PC-9 (cell line): ENCODE data around the gene MAPKBP1. TPM values are rescaled to one million over a fixed set of nuclear protein-coding genes. Genes with fewer than 3 reads are reported as not detected.

Source experiments
- BruUV-seq: library from RNA; stranded (reverse); fragments of 400-500 nt; replicated peaks from 2 replicates; lab custom pipeline; 2021; lab: Mats Ljungman, UMichigan
- CTCF ChIA-PET: fragments of 300-600 bp; sonication (Branson Sonifier 250); formaldehyde crosslinking; loops from one replicate; lab custom pipeline; 2022; ENCODE audit warnings: antibody characterized with exemption; lab: Charles Lee
- POLR2A ChIA-PET: fragments of 300-600 bp; sonication (Branson Sonifier 250); formaldehyde crosslinking; loops from one replicate; lab custom pipeline; 2022; ENCODE audit warnings: antibody characterized with exemption; ENCODE audit not compliant: unreplicated experiment; lab: Charles Lee
- DNase-seq, 2 experiments: peaks; one replicate each; pipeline versions ENCODE4 v3.0.0 to v3.0.0-alpha.2; 2015 to 2022; ENCODE audit warnings: mixed read lengths in 1 of 2
- H2AFZ ChIP-seq: fragments of 200-600 bp; sonication (generic); 2 replicates; pipeline ENCODE4 v1.8.1; 2017; ENCODE audit warnings: antibody characterized with exemption
- H3F3A ChIP-seq: fragments of 200-600 bp; sonication (generic); 2 replicates; pipeline ENCODE4 v1.8.1; 2017; ENCODE audit warnings: antibody characterized with exemption, mild to moderate bottlenecking, low read depth; ENCODE audit not compliant: insufficient read depth
- H3K27ac ChIP-seq: fragments of 200-600 bp; sonication (generic); 2 replicates; pipeline ENCODE4 v1.6.1; 2016; ENCODE audit warnings: mixed run types
- H3K27me3 ChIP-seq: fragments of 200-600 bp; sonication (generic); 2 replicates; pipeline ENCODE4 v1.6.1; 2016; ENCODE audit warnings: low read depth, mixed run types; ENCODE audit not compliant: insufficient read depth
- H3K36me3 ChIP-seq: fragments of 200-600 bp; sonication (generic); 2 replicates; pipeline ENCODE4 v1.6.1; 2016; ENCODE audit warnings: low read depth, mixed run types
- H3K4me1 ChIP-seq: fragments of 200-600 bp; sonication (generic); replicated peaks from 2 replicates; pipeline ENCODE4 v1.6.1; 2016; ENCODE audit warnings: mixed run types; ENCODE audit not compliant: insufficient read depth
- H3K4me2 ChIP-seq: fragments of 200-600 bp; sonication (generic); 2 replicates; pipeline ENCODE4 v1.6.1; 2017; ENCODE audit warnings: mixed run types
- H3K4me3 ChIP-seq: fragments of 200-600 bp; sonication (generic); 2 replicates; pipeline ENCODE4 v1.6.1; 2016; ENCODE audit warnings: mixed run types
- H3K79me2 ChIP-seq: fragments of 200-600 bp; sonication (generic); 2 replicates; pipeline ENCODE4 v1.6.1; 2017; ENCODE audit warnings: low read depth, mixed run types
- H3K9me2 ChIP-seq: fragments of 200-600 bp; sonication (generic); 2 replicates; pipeline ENCODE4 v1.8.1; 2017; ENCODE audit warnings: mild to moderate bottlenecking; ENCODE audit not compliant: insufficient read depth
- H3K9me3 ChIP-seq: fragments of 200-600 bp; sonication (generic); 2 replicates; pipeline ENCODE4 v1.8.1; 2016; ENCODE audit warnings: low read depth; ENCODE audit not compliant: insufficient read depth
- H4K20me1 ChIP-seq: fragments of 200-600 bp; sonication (generic); 2 replicates; pipeline ENCODE4 v1.8.1; 2017; ENCODE audit not compliant: insufficient read depth
- CTCF ChIP-seq: fragments of 200-600 bp; sonication (generic); conservative IDR thresholded peaks from 2 replicates; pipeline ENCODE4 v1.6.1; 2017; ENCODE audit warnings: mixed run types, antibody characterized with exemption, mild to moderate bottlenecking, moderate library complexity
- EZH2 ChIP-seq: fragments of 200-600 bp; sonication (generic); IDR thresholded peaks from 2 replicates; pipeline ENCODE4 v1.8.0; 2017; ENCODE audit warnings: antibody characterized with exemption, low read depth
- intact Hi-C: fragments of 100-400 bp; cut with micrococcal nuclease; formaldehyde crosslinking; loops from one replicate; pipeline ENCODE4 v1.10.0; 2022; ENCODE audit not compliant: unreplicated experiment
- total RNA-seq: library from RNA; stranded (reverse); gene quantifications from 2 replicates; pipeline ENCODE4 v1.2.3, GENCODE V29; 2021

MAPKBP1 gene
- total RNA-seq, 1 experiment from 2014 or later, result 22.9 TPM

- POLR2A ChIA-PET, result no interaction called here
- Histone ChIP-seq H3K4me1 (peaks cover 19% of the 10 kb centered on the region), H3K9me2 (no peaks in the 10 kb centered on the region), H3K27me3 (no peaks in the 10 kb centered on the region), H3K27ac (no peak overlapping the region), H2AFZ (no peak overlapping the region), H3K36me3 (no peaks in the 10 kb centered on the region), H3K4me3 (no peak overlapping the region), H3F3A (peaks cover 6% of the 10 kb centered on the region; the same call in 1 of the 2 replicates), H3K4me2 (no peak overlapping the region), H3K79me2 (peaks cover 19% of the 10 kb centered on the region; the same call in 1 of the 2 replicates), H3K9me3 (no peaks in the 10 kb centered on the region), H4K20me1 (no peaks in the 10 kb centered on the region)
- BruUV-seq, result no TSS peak
- TF ChIP-seq EZH2 (no peak), CTCF (no peak)
- DNase-seq, result no peak
- intact Hi-C loops, result no loop called here
- CTCF ChIA-PET, result interaction anchor here (0.5 kb wide), 1 partner anchor 95 kb away, joined by 6 read pairs; no protein-coding TSS in a partner anchor
Observed at GRCh38 chr15:41778521-41778920, 4.2 kb downstream of the MAPKBP1 start.

- intact Hi-C loops, result no loop called here
Observed at GRCh38 chr15:41779662-41780157, 5.4 kb downstream of the MAPKBP1 start.

GRCh38 chr15:41780266-41780665, 6.0 kb downstream of the MAPKBP1 start:
- no TSS peak for BruUV-seq
- Histone ChIP-seq H3K27me3 (no peaks in the 10 kb centered on the region), H3K36me3 (no peaks in the 10 kb centered on the region), H3K9me2 (no peaks in the 10 kb centered on the region), H4K20me1 (no peaks in the 10 kb centered on the region), H2AFZ (no peak overlapping the region), H3K9me3 (no peaks in the 10 kb centered on the region), H3K4me2 (no peak overlapping the region), H3K79me2 (peaks cover 15% of the 10 kb centered on the region; the same call in 1 of the 2 replicates), H3K4me1 (peaks cover 12% of the 10 kb centered on the region), H3K4me3 (no peak overlapping the region), H3K27ac (no peak overlapping the region), H3F3A (no peaks in the 10 kb centered on the region; the same call in 1 of the 2 replicates)
- CTCF ChIA-PET, result no interaction called here
- intact Hi-C loops, result no loop called here
- POLR2A ChIA-PET, result no interaction called here
- no peak for DNase-seq
- no peak for TF ChIP-seq EZH2
- no peak for TF ChIP-seq CTCF

More at GRCh38 chr15:41779662-41780157, 5.4 kb downstream of the MAPKBP1 start:
- CTCF ChIA-PET, result no interaction called here
- BruUV-seq, result no TSS peak
- no peaks in the 10 kb centered on the region for H3K9me2 ChIP-seq
- TF ChIP-seq CTCF (no peak), EZH2 (no peak)
- H3K4me1 ChIP-seq, result peaks cover 15% of the 10 kb centered on the region
- H3K4me2 ChIP-seq, result no peak overlapping the region
- POLR2A ChIA-PET, result no interaction called here
- H3K27me3 ChIP-seq, result no peaks in the 10 kb centered on the region
- peaks cover 19% of the 10 kb centered on the region; the same call in 1 of the 2 replicates for H3K79me2 ChIP-seq
- H2AFZ ChIP-seq, result no peak overlapping the region
- no peak for DNase-seq
- no peaks in the 10 kb centered on the region; the same call in 1 of the 2 replicates for H3F3A ChIP-seq
- H4K20me1 ChIP-seq, result no peaks in the 10 kb centered on the region
- H3K4me3 ChIP-seq, result no peak overlapping the region
- H3K9me3 ChIP-seq, result no peaks in the 10 kb centered on the region
- H3K36me3 ChIP-seq, result no peaks in the 10 kb centered on the region
- H3K27ac ChIP-seq, result no peak overlapping the region
